HG02981 (cell line): ENCODE results near the gene B4GALNT3.
"Not testable (repeated sequence)": the region's sequence is repeated elsewhere in the genome, so short reads cannot be mapped to it uniquely, and the experiment has no call there.

Experiments used
- ATAC-seq: cut with Tn5 transposase; IDR thresholded peaks from one replicate; pipeline ENCODE4 v1.9.1; 2021; ENCODE audit warnings: mild to moderate bottlenecking, moderate library complexity; ENCODE audit not compliant: unreplicated experiment

Gene B4GALNT3

GRCh38 chr12:459430-460258 is at the start of gene B4GALNT3:
Gene B4GALNT3 (plus strand): TSS chr12:459939. CDS start chr12:460377, 438 bp downstream.
- ATAC-seq: no peak

GRCh38 chr12:414859-415258 is 44.9 kb upstream of the B4GALNT3 start:
- ATAC-seq: no peak

- ATAC-seq: no peak
These were observed 41.3 kb upstream of the B4GALNT3 start for GRCh38 chr12:418432-418831.

- no peak for ATAC-seq
These were observed 37.2 kb upstream of the B4GALNT3 start for GRCh38 chr12:422526-422925.

GRCh38 chr12:435737-436136 is 24.0 kb upstream of the B4GALNT3 start:
- ATAC-seq: not testable (repeated sequence)

- no peak for ATAC-seq
These were observed 17.4 kb upstream of the B4GALNT3 start for GRCh38 chr12:442235-442884.

- ATAC-seq: no peak
These were observed 12.6 kb upstream of the B4GALNT3 start for GRCh38 chr12:447141-447540.

- ATAC-seq: no peak
These were observed 10.5 kb upstream of the B4GALNT3 start for GRCh38 chr12:449203-449602.

- no peak for ATAC-seq
These were observed 9.3 kb upstream of the B4GALNT3 start for GRCh38 chr12:450438-450837.

GRCh38 chr12:452667-453210 is 7.0 kb upstream of the B4GALNT3 start:
- ATAC-seq: no peak

GRCh38 chr12:454833-455232 is 4.9 kb upstream of the B4GALNT3 start:
- no peak for ATAC-seq

GRCh38 chr12:455821-456220 is 3.9 kb upstream of the B4GALNT3 start:
- no peak for ATAC-seq

GRCh38 chr12:457676-458075 is 2.1 kb upstream of the B4GALNT3 start:
- ATAC-seq: no peak

GRCh38 chr12:459050-459429 is 699 bp upstream of the B4GALNT3 start:
- ATAC-seq: no peak

GRCh38 chr12:460261-461230 is 807 bp downstream of the B4GALNT3 start:
- ATAC-seq: no peak

GRCh38 chr12:461425-461824 is 1.7 kb downstream of the B4GALNT3 start:
- ATAC-seq: no peak

- no peak for ATAC-seq
These were observed 3.4 kb downstream of the B4GALNT3 start for GRCh38 chr12:462936-463705.

GRCh38 chr12:464484-465267 is 4.9 kb downstream of the B4GALNT3 start:
- no peak for ATAC-seq

GRCh38 chr12:466039-466438 is 6.3 kb downstream of the B4GALNT3 start:
- ATAC-seq: no peak
